Measurements from ENCODE around the gene MCF2L2. TPM values are rescaled to one million over a fixed set of nuclear protein-coding genes. Genes with fewer than 3 reads are reported as not detected.

MCF2L2 gene
- total and polyA plus RNA-seq, 7 donors: 0.99 to 5.0 (median 4.0) TPM; not detected in 1

GRCh38 chr3:183438735-183439134 is 10.3 kb upstream of the MCF2L2 start:
- no peak for TF ChIP-seq EP300 (IDR thresholded peaks at IDR 0.05)
- no peak for TF ChIP-seq POLR2A (IDR thresholded peaks at IDR 0.05)
- no peak for TF ChIP-seq POLR2AphosphoS5 (IDR thresholded peaks at IDR 0.05)
- TF ChIP-seq CTCF (IDR thresholded peaks at IDR 0.05): no peak
- Histone ChIP-seq H3K27me3 (no peaks in the 10 kb centered on the region), H3K27ac (no peak overlapping the region), H3K4me1 (no peaks in the 10 kb centered on the region), H3K4me3 (no peak overlapping the region), H3K9me3 (peaks cover 0 to 4% (median 2%) of the 10 kb centered on the region in 4 donors), H3K36me3 (no peaks in the 10 kb centered on the region)
- DNase-seq: no peak
- WGBS, 2 donors: 18 to 78% methylated on average over 1 of the region's 1 CpG
- intact Hi-C loops (cut with DNase I): no loop called here

- H3K4me1 ChIP-seq: no peaks in the 10 kb centered on the region
- H3K27me3 ChIP-seq: no peaks in the 10 kb centered on the region
- no peak overlapping the region for H3K27ac ChIP-seq
- TF ChIP-seq CTCF (IDR thresholded peaks at IDR 0.05): no peak
- no peak for TF ChIP-seq POLR2AphosphoS5 (IDR thresholded peaks at IDR 0.05)
- TF ChIP-seq POLR2A (IDR thresholded peaks at IDR 0.05): no peak
- no peak for TF ChIP-seq EP300 (IDR thresholded peaks at IDR 0.05)
- no peaks in the 10 kb centered on the region for H3K9me3 ChIP-seq
- 89 to 94% methylated on average over 6 of the region's 6 CpGs for WGBS, 2 donors
- H3K4me3 ChIP-seq: no peak overlapping the region
- no peak for DNase-seq
- intact Hi-C loops (cut with DNase I): no loop called here
- no peaks in the 10 kb centered on the region for H3K36me3 ChIP-seq
These were observed 9.5 kb upstream of the MCF2L2 start for GRCh38 chr3:183437666-183438564.

- WGBS, 2 donors: 81 to 82% methylated on average over 1 of the region's 1 CpG
- no peaks in the 10 kb centered on the region for H3K9me3 ChIP-seq
- intact Hi-C loops (cut with DNase I): no loop called here
- H3K27me3 ChIP-seq: peaks cover 0 to 4% (median 0%) of the 10 kb centered on the region in 3 donors
- no peak for DNase-seq
- H3K27ac ChIP-seq: no peak overlapping the region
- no peaks in the 10 kb centered on the region for H3K4me1 ChIP-seq
- H3K36me3 ChIP-seq: no peaks in the 10 kb centered on the region
- no peak for TF ChIP-seq EP300 (IDR thresholded peaks at IDR 0.05)
- no peak for TF ChIP-seq POLR2A (IDR thresholded peaks at IDR 0.05)
- no peak for TF ChIP-seq CTCF (IDR thresholded peaks at IDR 0.05)
- TF ChIP-seq POLR2AphosphoS5 (IDR thresholded peaks at IDR 0.05): no peak
- no peak overlapping the region for H3K4me3 ChIP-seq
These were observed 8.6 kb upstream of the MCF2L2 start for GRCh38 chr3:183437061-183437460.

GRCh38 chr3:183435661-183436060 is 7.2 kb upstream of the MCF2L2 start:
- Histone ChIP-seq H3K4me1 (no peaks in the 10 kb centered on the region), H3K36me3 (no peaks in the 10 kb centered on the region), H3K27ac (no peak overlapping the region), H3K4me3 (no peak overlapping the region), H3K27me3 (peaks cover 0 to 4% (median 0%) of the 10 kb centered on the region in 3 donors), H3K9me3 (no peaks in the 10 kb centered on the region)
- 59 to 82% methylated on average over 1 of the region's 1 CpG for WGBS, 2 donors
- DNase-seq: no peak
- intact Hi-C loops (cut with DNase I): no loop called here
- TF ChIP-seq EP300 (IDR thresholded peaks at IDR 0.05) (no peak), CTCF (IDR thresholded peaks at IDR 0.05) (no peak), POLR2AphosphoS5 (IDR thresholded peaks at IDR 0.05) (no peak), POLR2A (IDR thresholded peaks at IDR 0.05) (no peak)
